Measurements from ENCODE around the gene SPO11.

SPO11 gene

GRCh38 chr20:57316795-57317201 lies 12.8 kb upstream of the SPO11 start:
- intact Hi-C loops (cut with micrococcal nuclease): no loop called here
- H3K27ac Mint-ChIP-seq: no peak overlapping the region
- no peaks in the 10 kb centered on the region for H3K36me3 Mint-ChIP-seq (ENCODE audit: low read depth)
- H3K4me1 Mint-ChIP-seq (ENCODE audit: low read depth): no peaks in the 10 kb centered on the region
- H3K9me3 Mint-ChIP-seq: no peaks in the 10 kb centered on the region
- H3K4me3 Mint-ChIP-seq: no peak overlapping the region
- peaks cover 12% of the 10 kb centered on the region for H3K27me3 Mint-ChIP-seq

GRCh38 chr20:57317316-57317788 lies 12.3 kb upstream of the SPO11 start:
- no peaks in the 10 kb centered on the region for H3K4me1 Mint-ChIP-seq (ENCODE audit: low read depth)
- H3K4me3 Mint-ChIP-seq: no peak overlapping the region
- H3K27ac Mint-ChIP-seq: no peak overlapping the region
- H3K27me3 Mint-ChIP-seq: peaks cover 17% of the 10 kb centered on the region
- intact Hi-C loops (cut with micrococcal nuclease): no loop called here
- H3K36me3 Mint-ChIP-seq (ENCODE audit: low read depth): no peaks in the 10 kb centered on the region
- H3K9me3 Mint-ChIP-seq: no peaks in the 10 kb centered on the region

DNA sequence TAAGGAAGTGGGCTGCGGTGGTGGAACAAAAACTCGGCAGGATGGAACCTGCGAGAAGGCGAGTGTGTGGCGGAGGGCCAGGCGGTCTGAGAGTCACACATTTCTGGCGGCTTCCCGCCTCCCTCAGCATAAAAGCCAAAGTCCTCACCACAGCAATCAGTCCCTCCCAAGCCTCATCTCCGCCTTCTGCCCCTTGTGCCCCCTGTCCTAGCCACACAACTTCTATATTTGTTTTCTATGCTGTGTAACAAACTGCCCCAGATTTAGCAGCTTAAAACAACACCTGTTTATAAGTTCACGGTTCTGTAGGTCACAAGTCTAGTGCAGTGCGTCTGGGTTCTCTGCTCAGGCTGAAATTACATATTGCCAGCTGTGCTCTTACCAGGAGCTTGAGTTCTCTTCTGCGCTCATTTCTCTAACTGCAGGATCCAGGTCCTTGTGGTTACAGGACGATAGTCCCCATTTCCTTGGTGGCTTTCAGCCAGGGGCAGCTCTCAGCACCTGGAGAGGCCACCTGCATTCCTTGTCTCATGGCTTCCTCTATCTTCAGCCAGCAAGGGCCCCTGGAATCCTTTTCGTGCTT lies 11.7 kb upstream of the SPO11 start:
- H3K4me1 Mint-ChIP-seq (ENCODE audit: low read depth): no peaks in the 10 kb centered on the region
- peaks cover 22% of the 10 kb centered on the region for H3K27me3 Mint-ChIP-seq
- H3K9me3 Mint-ChIP-seq: no peaks in the 10 kb centered on the region
- no peaks in the 10 kb centered on the region for H3K36me3 Mint-ChIP-seq (ENCODE audit: low read depth)
- no peak overlapping the region for H3K4me3 Mint-ChIP-seq
- intact Hi-C loops (cut with micrococcal nuclease): no loop called here
- no peak overlapping the region for H3K27ac Mint-ChIP-seq

DNA sequence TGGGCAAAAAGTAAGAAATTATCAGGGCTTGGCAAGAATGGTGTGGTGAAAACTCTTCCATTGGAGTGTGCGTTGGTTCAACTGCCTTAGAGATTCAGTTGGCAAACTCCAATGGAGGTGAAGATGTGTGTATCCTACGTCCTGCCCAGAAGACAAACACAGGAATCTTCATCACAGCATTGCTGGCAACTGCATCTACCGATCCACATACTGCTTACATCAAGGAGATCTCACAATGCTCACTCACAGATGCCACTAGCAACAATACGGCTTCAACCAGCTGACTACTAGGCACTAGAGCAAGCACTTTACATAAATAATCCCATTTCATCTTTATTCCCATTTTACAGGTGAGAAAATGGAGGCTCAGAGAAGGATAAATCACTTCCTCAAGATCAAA lies 10.0 kb upstream of the SPO11 start:
- H3K27me3 Mint-ChIP-seq: peaks cover 26% of the 10 kb centered on the region
- H3K9me3 Mint-ChIP-seq: no peaks in the 10 kb centered on the region
- no peak overlapping the region for H3K27ac Mint-ChIP-seq
- no peaks in the 10 kb centered on the region for H3K4me1 Mint-ChIP-seq (ENCODE audit: low read depth)
- H3K4me3 Mint-ChIP-seq: no peak overlapping the region
- no peaks in the 10 kb centered on the region for H3K36me3 Mint-ChIP-seq (ENCODE audit: low read depth)
- intact Hi-C loops (cut with micrococcal nuclease): no loop called here

GRCh38 chr20:57320358-57320757 lies 9.2 kb upstream of the SPO11 start:
- no peak overlapping the region for H3K4me3 Mint-ChIP-seq
- H3K9me3 Mint-ChIP-seq: no peaks in the 10 kb centered on the region
- no peaks in the 10 kb centered on the region for H3K4me1 Mint-ChIP-seq (ENCODE audit: low read depth)
- intact Hi-C loops (cut with micrococcal nuclease): no loop called here
- H3K36me3 Mint-ChIP-seq (ENCODE audit: low read depth): no peaks in the 10 kb centered on the region
- peaks cover 31% of the 10 kb centered on the region for H3K27me3 Mint-ChIP-seq
- no peak overlapping the region for H3K27ac Mint-ChIP-seq

DNA sequence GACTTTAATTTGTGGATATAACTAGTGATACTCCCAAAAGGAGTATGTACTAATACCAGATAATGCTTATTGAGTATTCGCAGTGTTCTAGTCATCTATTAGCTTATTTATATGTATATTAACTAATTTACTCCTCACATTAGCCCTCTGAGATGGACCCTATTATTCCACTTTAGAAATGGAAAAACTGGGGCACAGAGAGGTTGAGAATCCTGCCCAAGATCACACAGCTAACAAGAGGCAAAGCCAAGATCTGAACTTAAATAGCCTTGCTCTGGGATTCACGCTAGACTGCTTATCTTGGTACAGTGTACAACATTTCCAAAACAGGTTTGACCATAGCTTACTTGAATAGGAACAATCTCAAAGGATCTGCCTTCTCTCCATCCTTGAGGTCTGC lies 8.5 kb upstream of the SPO11 start:
- intact Hi-C loops (cut with micrococcal nuclease): no loop called here
- Mint-ChIP-seq H3K9me3 (no peaks in the 10 kb centered on the region), H3K4me1 (ENCODE audit: low read depth) (no peaks in the 10 kb centered on the region), H3K27me3 (peaks cover 33% of the 10 kb centered on the region), H3K27ac (no peak overlapping the region), H3K36me3 (ENCODE audit: low read depth) (no peaks in the 10 kb centered on the region), H3K4me3 (no peak overlapping the region)

- Mint-ChIP-seq H3K9me3 (no peaks in the 10 kb centered on the region), H3K27ac (no peak overlapping the region), H3K27me3 (peaks cover 45% of the 10 kb centered on the region), H3K4me3 (no peak overlapping the region), H3K36me3 (ENCODE audit: low read depth) (no peaks in the 10 kb centered on the region), H3K4me1 (ENCODE audit: low read depth) (no peaks in the 10 kb centered on the region)
- intact Hi-C loops (cut with micrococcal nuclease): no loop called here
Measured at GRCh38 chr20:57322476-57322875, 7.1 kb upstream of the SPO11 start.

- H3K4me3 Mint-ChIP-seq: no peak overlapping the region
- no peaks in the 10 kb centered on the region for H3K4me1 Mint-ChIP-seq (ENCODE audit: low read depth)
- H3K27ac Mint-ChIP-seq: no peak overlapping the region
Measured at GRCh38 chr20:57323034-57323433, 6.6 kb upstream of the SPO11 start.

GRCh38 chr20:57325632-57326356 lies 3.8 kb upstream of the SPO11 start:
- intact Hi-C loops (cut with micrococcal nuclease): no loop called here
- Mint-ChIP-seq H3K36me3 (ENCODE audit: low read depth) (no peaks in the 10 kb centered on the region), H3K9me3 (no peaks in the 10 kb centered on the region), H3K27ac (no peak overlapping the region), H3K4me3 (no peak overlapping the region), H3K4me1 (ENCODE audit: low read depth) (no peaks in the 10 kb centered on the region), H3K27me3 (peaks cover 64% of the 10 kb centered on the region)

More at GRCh38 chr20:57323034-57323433, 6.6 kb upstream of the SPO11 start:
- Mint-ChIP-seq H3K27me3 (peaks cover 50% of the 10 kb centered on the region), H3K9me3 (no peaks in the 10 kb centered on the region), H3K36me3 (ENCODE audit: low read depth) (no peaks in the 10 kb centered on the region)
- intact Hi-C loops (cut with micrococcal nuclease): no loop called here

- no peaks in the 10 kb centered on the region for H3K4me1 Mint-ChIP-seq (ENCODE audit: low read depth)
- H3K27ac Mint-ChIP-seq: no peak overlapping the region
- H3K27me3 Mint-ChIP-seq: peaks cover 63% of the 10 kb centered on the region
- no peak overlapping the region for H3K4me3 Mint-ChIP-seq
- intact Hi-C loops (cut with micrococcal nuclease): no loop called here
- H3K36me3 Mint-ChIP-seq (ENCODE audit: low read depth): no peaks in the 10 kb centered on the region
- no peaks in the 10 kb centered on the region for H3K9me3 Mint-ChIP-seq
Measured at GRCh38 chr20:57326667-57327455, 2.7 kb upstream of the SPO11 start.

- Mint-ChIP-seq H3K9me3 (no peaks in the 10 kb centered on the region), H3K4me3 (no peak overlapping the region), H3K36me3 (ENCODE audit: low read depth) (no peaks in the 10 kb centered on the region), H3K27me3 (peaks cover 58% of the 10 kb centered on the region), H3K4me1 (ENCODE audit: low read depth) (no peaks in the 10 kb centered on the region), H3K27ac (no peak overlapping the region)
- intact Hi-C loops (cut with micrococcal nuclease): no loop called here
Measured at GRCh38 chr20:57327820-57328219, 1.8 kb upstream of the SPO11 start.

DNA sequence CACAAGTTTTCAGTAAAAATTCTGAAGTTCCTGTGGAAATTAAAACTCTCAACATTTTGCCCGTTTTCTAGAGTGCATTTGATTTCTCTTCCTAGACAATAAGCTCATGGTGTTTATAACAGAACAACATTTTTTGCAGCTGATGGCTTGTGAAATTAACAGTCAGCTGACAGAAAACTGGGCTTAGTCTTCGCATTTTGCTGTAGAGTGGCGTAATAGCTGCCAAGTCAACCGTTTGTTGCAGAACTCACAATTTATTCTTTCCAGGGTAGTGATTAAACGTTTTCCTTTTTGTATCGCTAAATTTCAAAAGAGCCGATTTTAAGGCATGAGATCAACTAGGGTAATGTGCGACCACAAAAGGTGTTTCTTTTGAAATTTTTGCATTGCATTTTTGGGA lies 1.4 kb downstream of the SPO11 start:
- H3K9me3 Mint-ChIP-seq: no peaks in the 10 kb centered on the region
- peaks cover 46% of the 10 kb centered on the region for H3K27me3 Mint-ChIP-seq
- no peaks in the 10 kb centered on the region for H3K4me1 Mint-ChIP-seq (ENCODE audit: low read depth)
- H3K4me3 Mint-ChIP-seq: no peak overlapping the region
- no peaks in the 10 kb centered on the region for H3K36me3 Mint-ChIP-seq (ENCODE audit: low read depth)
- no peak overlapping the region for H3K27ac Mint-ChIP-seq
- intact Hi-C loops (cut with micrococcal nuclease): no loop called here

DNA sequence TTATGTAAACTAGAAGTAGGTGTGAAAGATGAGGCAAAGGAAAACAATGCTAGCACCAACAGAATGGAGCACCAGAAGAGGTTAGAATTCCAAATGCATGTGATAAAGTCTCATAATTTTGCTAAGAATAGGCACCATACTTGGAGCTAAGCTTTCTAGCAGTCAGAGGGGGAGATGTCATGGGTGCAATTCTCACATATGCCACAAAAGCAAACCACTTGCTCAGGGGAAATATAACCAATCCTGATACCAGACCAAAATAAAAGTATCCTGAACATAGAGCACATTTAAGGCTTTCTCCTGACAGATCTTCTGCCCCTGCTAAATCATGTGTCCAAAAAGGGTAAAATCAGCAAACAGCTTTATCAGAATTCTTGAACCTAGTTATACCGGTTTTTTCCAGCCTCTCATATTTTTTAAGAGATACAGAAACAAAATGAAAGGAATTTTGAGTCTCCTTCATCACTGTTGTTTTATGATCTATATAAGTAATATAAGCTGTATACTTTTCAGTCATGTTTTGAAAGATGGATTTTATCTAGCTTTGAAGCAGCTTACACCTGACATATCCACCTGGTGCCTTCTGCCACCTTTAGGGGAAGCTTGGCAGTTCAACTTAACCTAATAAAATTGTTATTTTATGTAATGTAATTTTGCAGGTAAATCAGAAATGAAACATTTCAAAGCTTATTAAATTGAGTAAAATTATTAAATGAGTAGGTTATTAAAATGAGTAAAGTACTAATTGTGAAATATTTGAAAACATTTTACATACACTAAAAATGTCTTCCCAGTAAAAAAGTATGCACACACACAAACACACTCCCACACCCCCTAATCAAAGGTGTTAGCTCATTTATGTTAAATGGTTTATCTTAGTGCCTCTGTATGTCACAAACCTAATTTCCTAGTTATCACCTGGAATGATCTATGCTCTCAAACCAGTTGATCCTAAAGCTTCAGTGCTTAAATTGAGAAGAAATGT lies 2.8 kb downstream of the SPO11 start:
- Mint-ChIP-seq H3K27ac (no peak overlapping the region), H3K4me1 (ENCODE audit: low read depth) (no peaks in the 10 kb centered on the region), H3K9me3 (no peaks in the 10 kb centered on the region), H3K4me3 (no peak overlapping the region), H3K27me3 (peaks cover 41% of the 10 kb centered on the region), H3K36me3 (ENCODE audit: low read depth) (no peaks in the 10 kb centered on the region)
- intact Hi-C loops (cut with micrococcal nuclease): no loop called here
